K562 (cell line): ENCODE measurements around the gene MFNG.

Experiments
- ATF3 ChIP-seq, 2 experiments: fragments of 450-650 bp in 1 of 2; sonication (generic) in 1 of 2; formaldehyde crosslinking in 1 of 2; IDR thresholded peaks in 1 of 2; conservative IDR thresholded peaks in 1 of 2; 2 replicates each; pipeline versions ENCODE4 v1.6.1 to v1.8.1; 2016 to 2023; ENCODE audit warnings: mild to moderate bottlenecking in 2 of 2, moderate library complexity in 2 of 2, inconsistent platforms in 1 of 2, missing genetic modification reagents in 1 of 2
- DPF2 ChIP-seq: fragments of 450-650 bp; IDR thresholded peaks from 2 replicates; pipeline ENCODE4 v1.6.1; 2016

DNA sequence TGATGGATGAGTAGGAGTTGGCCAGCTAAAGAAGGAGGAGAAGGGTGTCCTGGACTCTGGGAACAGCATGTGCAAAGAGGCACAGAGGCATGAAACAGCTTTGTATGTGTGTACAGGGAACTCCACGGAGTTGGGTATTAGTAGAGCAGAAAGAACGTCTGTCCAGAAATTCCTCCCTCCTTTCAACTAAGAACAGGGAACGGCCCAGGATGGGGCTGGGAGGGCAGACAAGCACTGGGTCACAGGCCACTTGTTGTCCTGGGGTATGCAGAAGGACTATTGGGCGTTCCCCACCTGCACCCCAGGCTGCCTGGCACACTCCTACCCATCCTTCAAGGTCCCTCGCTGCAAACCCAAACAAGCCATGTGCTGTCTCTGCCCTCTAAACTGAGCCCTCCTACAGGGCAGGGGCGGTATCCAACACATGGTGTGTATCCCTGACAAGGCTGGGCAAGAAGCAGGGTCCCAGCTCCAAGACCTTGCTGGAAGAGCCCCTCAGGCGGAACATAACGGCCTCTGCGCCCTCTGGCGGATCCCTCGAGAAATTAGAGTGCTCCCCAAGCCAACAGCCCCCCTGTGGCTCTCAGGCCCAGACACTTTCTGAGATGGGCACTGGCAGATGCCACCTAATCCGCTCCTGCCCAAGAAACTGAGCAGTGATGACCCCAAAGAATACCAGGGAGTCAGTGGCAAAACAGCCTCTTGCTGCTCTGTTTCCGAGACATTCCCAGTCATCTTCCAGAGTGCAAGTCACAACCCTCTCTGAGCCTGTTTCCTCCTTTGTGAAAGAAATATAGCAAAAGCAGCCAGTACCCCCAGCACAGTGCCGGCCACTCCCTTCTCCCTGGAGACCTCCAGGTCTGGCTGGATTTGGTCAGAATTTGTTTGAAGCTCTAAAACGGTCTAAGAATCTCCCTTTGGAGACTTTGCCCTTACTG lies 57.3 kb downstream of the MFNG start:
- TF ChIP-seq DPF2: no peak
- no peak for TF ChIP-seq ATF3 (IDR thresholded peaks at IDR 0.05)
- no peak for TF ChIP-seq ATF3 (CRISPR knock-in tag; conservative IDR thresholded peaks at IDR 0.05)
